ENCODE results near the gene QSOX2.

Gene QSOX2

GRCh38 chr9:136171009-136171800 lies 74.4 kb downstream of the QSOX2 start:
- no peak for DNase-seq

DNA sequence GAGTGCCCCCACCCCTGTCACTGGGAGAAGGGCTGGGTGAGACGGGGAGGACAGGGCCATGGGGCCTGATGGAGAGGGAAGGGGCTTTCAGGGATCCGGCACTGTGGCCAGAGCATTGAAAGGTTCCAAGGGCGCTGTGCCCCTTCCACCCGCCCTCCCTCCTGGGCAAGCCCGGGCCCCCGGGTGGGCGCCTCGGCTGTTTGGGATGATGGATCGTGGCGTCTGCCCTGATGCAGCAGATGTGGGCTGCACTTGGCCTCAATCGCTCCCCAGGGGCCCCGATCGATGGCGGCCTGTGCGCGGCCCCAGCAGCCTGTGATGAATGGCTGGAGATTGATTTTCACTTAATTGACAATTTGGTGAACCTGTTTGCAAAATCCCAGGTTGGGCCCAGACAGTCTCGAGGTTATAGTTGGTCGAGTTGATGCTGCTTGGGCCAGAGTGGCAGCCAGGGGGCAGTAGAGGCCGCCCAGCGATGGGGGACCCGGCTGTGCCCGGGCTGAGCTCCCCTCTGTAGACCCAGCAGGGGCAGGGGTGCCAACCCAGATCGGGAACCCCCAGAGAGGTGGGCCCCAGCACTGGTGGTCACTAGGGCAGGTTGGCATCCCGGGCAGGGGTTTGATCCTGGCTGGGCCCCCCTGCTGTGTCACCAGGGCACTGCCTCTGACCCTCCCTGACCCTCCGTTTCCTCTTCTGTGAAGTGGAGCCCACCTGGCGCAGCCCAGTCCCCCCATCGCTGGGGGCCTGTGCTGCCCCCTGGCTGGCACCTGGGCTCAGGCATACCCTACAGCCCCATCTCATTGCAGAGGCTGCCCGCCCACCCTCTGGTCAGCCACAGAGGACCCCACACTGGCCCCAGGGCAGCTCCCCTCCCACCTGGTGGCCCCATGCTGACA lies 75.4 kb downstream of the QSOX2 start:
- peak; percentile 73 for DNase-seq

- no peak for DNase-seq
Measured at GRCh38 chr9:136169495-136169894, 76.1 kb downstream of the QSOX2 start.

GRCh38 chr9:136163248-136163850 lies 82.3 kb downstream of the QSOX2 start:
- no peak for DNase-seq

GRCh38 chr9:136160995-136161610 lies 84.5 kb downstream of the QSOX2 start:
- no peak for DNase-seq

- DNase-seq, result no peak
Measured at GRCh38 chr9:136160381-136160841, 85.2 kb downstream of the QSOX2 start.

DNA sequence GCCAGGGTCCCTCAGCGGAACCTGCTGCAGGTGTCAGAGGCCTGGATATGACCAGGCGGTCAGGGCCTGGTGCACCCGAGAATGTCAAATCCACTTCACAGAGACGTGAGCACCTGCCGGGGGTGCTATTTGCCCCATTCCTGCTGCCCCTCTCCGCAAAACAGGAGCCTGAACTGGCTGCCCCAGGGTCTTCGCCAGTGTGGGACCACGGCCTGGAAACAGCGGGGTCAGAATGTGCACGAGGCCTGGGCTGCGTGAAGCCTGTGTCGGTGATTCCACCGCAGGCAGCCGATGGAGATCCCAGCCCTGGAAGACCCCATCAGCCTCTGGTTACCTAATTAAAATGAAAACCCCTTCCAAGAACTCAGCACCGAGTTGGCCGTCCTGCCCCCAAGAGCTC lies 85.8 kb downstream of the QSOX2 start:
- no peak for DNase-seq

- no peak for DNase-seq
Measured at GRCh38 chr9:136157477-136158265, 87.9 kb downstream of the QSOX2 start.

Data from activated CD4-positive, alpha-beta T cell treated with anti-CD3 and anti-CD28 coated beads for 48 hours (primary cell).